Measurements from ENCODE around the gene DRD4.
A peak's percentile ranks its signal among the peaks of the same experiment; 100 is the strongest.

DRD4 gene

DNA sequence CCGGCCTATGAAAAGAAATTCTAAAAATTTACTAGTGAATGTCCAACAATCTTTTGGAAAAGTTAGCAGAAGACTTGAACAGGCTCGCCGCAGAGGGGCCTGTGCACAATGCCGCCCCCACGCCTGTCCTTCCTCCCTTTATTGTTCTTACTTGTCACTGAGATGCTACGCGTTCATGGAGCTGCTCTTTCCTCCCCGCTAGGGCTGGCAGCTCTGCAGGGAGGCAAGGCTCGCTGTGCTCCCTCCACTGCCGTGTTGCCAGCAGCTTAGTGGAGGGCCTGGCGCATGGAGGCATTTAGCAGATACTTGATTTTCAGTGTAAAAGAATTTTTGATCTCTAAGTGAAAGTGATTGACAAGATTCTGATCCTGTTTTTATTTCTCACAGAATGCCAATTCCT is 46.1 kb upstream of the DRD4 start:
- H3K18ac ChIP-seq (ENCODE audit: low read depth in 1 of 2, low read length in 2 of 2): no peak overlapping the region
- H2AK5ac ChIP-seq (ENCODE audit: low read length, severe bottlenecking): no peak overlapping the region
- H2BK15ac ChIP-seq (ENCODE audit: low read depth, poor library complexity, severe bottlenecking): no peak overlapping the region
- no peak overlapping the region for H2BK12ac ChIP-seq (ENCODE audit: low read length in 2 of 2)
- no peak overlapping the region for H3K9ac ChIP-seq (ENCODE audit: low read length)
- H4K91ac ChIP-seq (ENCODE audit: low read length): no peak overlapping the region
- H3K79me1 ChIP-seq (replicated peaks; ENCODE audit: low read length, poor library complexity, severe bottlenecking): peaks cover 32% of the 10 kb centered on the region
- H2BK5ac ChIP-seq (ENCODE audit: low read depth, low read length, poor library complexity, severe bottlenecking): no peak overlapping the region
- H3K4me1 ChIP-seq (ENCODE audit: control insufficient read depth, insufficient read depth, low read depth, low read length): peaks cover 13% of the 10 kb centered on the region
- no peak overlapping the region for H3K23ac ChIP-seq (ENCODE audit: low read length in 2 of 2)
- H3K36me3 ChIP-seq (ENCODE audit: control insufficient read depth in 1 of 2, insufficient read depth in 2 of 2, low read depth in 1 of 2, low read length in 2 of 2): peaks cover 77 to 90% of the 10 kb centered on the region in 2 experiments
- no peak overlapping the region for H2AFZ ChIP-seq (ENCODE audit: low read depth, low read length)
- no peak overlapping the region for H3K27ac ChIP-seq (ENCODE audit: low read length, poor library complexity, severe bottlenecking)
- H3K4ac ChIP-seq (ENCODE audit: low read depth in 1 of 2, low read length in 2 of 2): no peak overlapping the region
- no peak overlapping the region for H3K4me3 ChIP-seq (ENCODE audit: insufficient read depth in 1 of 2, low read depth in 1 of 2, low read length in 2 of 2)
- no peaks in the 10 kb centered on the region for H3K27me3 ChIP-seq (ENCODE audit: control insufficient read depth in 1 of 2, insufficient read depth in 1 of 2, low read length in 2 of 2)
- H4K8ac ChIP-seq (ENCODE audit: low read length): no peak overlapping the region
- no peak overlapping the region for H3K4me2 ChIP-seq (ENCODE audit: low read length, poor library complexity, severe bottlenecking)
- no peak for DNase-seq
- H3K14ac ChIP-seq (ENCODE audit: low read length in 2 of 2): no peak overlapping the region
- 88% methylated on average over 11 of the region's 11 CpGs for WGBS
- H3K9me3 ChIP-seq (ENCODE audit: control insufficient read depth, low read length): no peaks in the 10 kb centered on the region
- H2BK120ac ChIP-seq (ENCODE audit: low read depth, low read length): peak overlapping the region; percentile 4

DNA sequence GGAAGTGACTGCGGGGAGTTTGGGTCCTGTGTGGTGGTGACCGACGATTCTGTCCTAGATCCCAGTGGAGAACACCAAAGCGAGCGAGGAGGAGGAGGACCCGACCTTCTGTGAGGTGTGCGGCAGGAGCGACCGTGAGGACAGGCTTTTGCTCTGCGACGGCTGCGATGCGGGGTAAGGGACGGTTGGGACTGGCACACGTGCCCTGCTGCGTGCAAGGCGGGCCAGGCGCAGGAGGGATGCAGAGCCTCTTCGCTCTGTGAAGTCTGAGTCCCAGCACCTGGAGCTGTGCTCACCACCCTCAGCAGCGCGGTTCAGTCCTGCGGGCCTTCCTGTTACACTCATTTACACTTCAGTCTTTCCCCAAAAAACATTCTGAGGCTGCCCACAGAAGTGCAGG is 44.6 kb upstream of the DRD4 start:
- Histone ChIP-seq H3K27ac (ENCODE audit: low read length, poor library complexity, severe bottlenecking) (no peak overlapping the region), H3K4me2 (ENCODE audit: low read length, poor library complexity, severe bottlenecking) (no peak overlapping the region), H3K23ac (ENCODE audit: low read length in 2 of 2) (no peak overlapping the region), H3K9ac (ENCODE audit: low read length) (no peak overlapping the region), H3K36me3 (ENCODE audit: control insufficient read depth in 1 of 2, insufficient read depth in 2 of 2, low read depth in 1 of 2, low read length in 2 of 2) (peaks cover 77 to 89% of the 10 kb centered on the region in 2 experiments), H2BK5ac (ENCODE audit: low read depth, low read length, poor library complexity, severe bottlenecking) (no peak overlapping the region), H2AK5ac (ENCODE audit: low read length, severe bottlenecking) (no peak overlapping the region), H3K4me1 (ENCODE audit: control insufficient read depth, insufficient read depth, low read depth, low read length) (peaks cover 10% of the 10 kb centered on the region), H2BK15ac (ENCODE audit: low read depth, poor library complexity, severe bottlenecking) (no peak overlapping the region), H4K91ac (ENCODE audit: low read length) (no peak overlapping the region), H2AFZ (ENCODE audit: low read depth, low read length) (no peak overlapping the region), H3K9me3 (ENCODE audit: control insufficient read depth, low read length) (no peaks in the 10 kb centered on the region), H3K27me3 (ENCODE audit: control insufficient read depth in 1 of 2, insufficient read depth in 1 of 2, low read length in 2 of 2) (no peaks in the 10 kb centered on the region), H3K18ac (ENCODE audit: low read depth in 1 of 2, low read length in 2 of 2) (no peak overlapping the region), H3K4ac (ENCODE audit: low read depth in 1 of 2, low read length in 2 of 2) (no peak overlapping the region), H3K14ac (ENCODE audit: low read length in 2 of 2) (no peak overlapping the region), H2BK12ac (ENCODE audit: low read length in 2 of 2) (no peak overlapping the region), H4K8ac (ENCODE audit: low read length) (no peak overlapping the region), H2BK120ac (ENCODE audit: low read depth, low read length) (no peak overlapping the region), H3K4me3 (ENCODE audit: insufficient read depth in 1 of 2, low read depth in 1 of 2, low read length in 2 of 2) (no peak overlapping the region), H3K79me1 (replicated peaks; ENCODE audit: low read length, poor library complexity, severe bottlenecking) (peaks cover 43% of the 10 kb centered on the region)
- no peak for DNase-seq
- 96% methylated on average over 22 of the region's 22 CpGs for WGBS

DNA sequence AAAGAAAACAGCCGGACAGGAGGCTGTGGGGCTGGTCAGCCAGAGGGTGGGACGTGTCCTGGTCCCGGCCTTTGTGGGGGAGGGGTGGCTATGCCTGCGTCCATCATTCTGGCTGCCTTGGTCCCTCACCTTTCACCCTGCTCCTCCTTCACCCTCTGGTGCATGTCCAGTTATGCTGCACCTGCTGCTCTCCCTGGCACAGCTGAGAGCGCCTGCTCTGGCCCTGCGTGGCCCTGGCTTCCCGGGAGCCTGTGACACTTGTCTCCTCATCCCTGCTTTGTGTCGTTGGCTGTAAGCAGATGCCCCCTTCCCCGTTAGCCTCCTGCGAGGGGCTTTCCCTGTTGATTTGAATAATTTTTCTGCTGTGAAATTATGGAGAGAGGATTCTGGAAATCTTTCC is 44.2 kb upstream of the DRD4 start:
- no peak for DNase-seq
- Histone ChIP-seq H2BK120ac (ENCODE audit: low read depth, low read length) (no peak overlapping the region), H4K91ac (ENCODE audit: low read length) (no peak overlapping the region), H3K9ac (ENCODE audit: low read length) (no peak overlapping the region), H2AK5ac (ENCODE audit: low read length, severe bottlenecking) (no peak overlapping the region), H2BK5ac (ENCODE audit: low read depth, low read length, poor library complexity, severe bottlenecking) (no peak overlapping the region), H3K18ac (ENCODE audit: low read depth in 1 of 2, low read length in 2 of 2) (no peak overlapping the region), H2BK15ac (ENCODE audit: low read depth, poor library complexity, severe bottlenecking) (no peak overlapping the region), H3K9me3 (ENCODE audit: control insufficient read depth, low read length) (no peaks in the 10 kb centered on the region), H2BK12ac (ENCODE audit: low read length in 2 of 2) (no peak overlapping the region), H3K27me3 (ENCODE audit: control insufficient read depth in 1 of 2, insufficient read depth in 1 of 2, low read length in 2 of 2) (no peaks in the 10 kb centered on the region), H3K4me1 (ENCODE audit: control insufficient read depth, insufficient read depth, low read depth, low read length) (peaks cover 7% of the 10 kb centered on the region), H4K8ac (ENCODE audit: low read length) (no peak overlapping the region), H3K27ac (ENCODE audit: low read length, poor library complexity, severe bottlenecking) (no peak overlapping the region), H3K4me2 (ENCODE audit: low read length, poor library complexity, severe bottlenecking) (no peak overlapping the region), H3K23ac (ENCODE audit: low read length in 2 of 2) (no peak overlapping the region), H2AFZ (ENCODE audit: low read depth, low read length) (no peak overlapping the region), H3K36me3 (ENCODE audit: control insufficient read depth in 1 of 2, insufficient read depth in 2 of 2, low read depth in 1 of 2, low read length in 2 of 2) (peaks cover 79 to 88% of the 10 kb centered on the region in 2 experiments), H3K14ac (ENCODE audit: low read length in 2 of 2) (no peak overlapping the region), H3K4me3 (ENCODE audit: insufficient read depth in 1 of 2, low read depth in 1 of 2, low read length in 2 of 2) (no peak overlapping the region), H3K79me1 (replicated peaks; ENCODE audit: low read length, poor library complexity, severe bottlenecking) (peaks cover 46% of the 10 kb centered on the region), H3K4ac (ENCODE audit: low read depth in 1 of 2, low read length in 2 of 2) (no peak overlapping the region)
- WGBS: 98% methylated on average over 8 of the region's 10 CpGs

DNA sequence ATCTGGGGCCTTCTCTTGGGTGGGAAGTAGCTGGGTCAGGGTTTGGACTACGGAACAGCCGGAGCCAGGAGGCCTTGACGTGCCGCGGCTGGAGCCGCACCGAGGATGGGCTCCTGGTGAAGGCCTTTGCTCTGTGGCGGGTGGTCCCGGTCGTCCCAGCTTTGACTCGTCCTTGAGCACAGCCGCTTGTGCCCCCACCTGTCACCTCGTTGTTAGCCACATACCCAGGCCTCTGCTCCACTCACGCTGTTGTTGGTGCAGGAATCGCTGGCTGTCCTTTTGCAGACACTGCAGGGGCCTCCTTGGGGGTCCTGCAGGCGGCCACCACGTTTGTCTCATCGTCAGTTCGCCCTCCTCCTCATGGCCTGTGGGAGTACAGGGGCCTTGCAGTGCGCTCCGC is 43.7 kb upstream of the DRD4 start:
- Histone ChIP-seq H3K14ac (ENCODE audit: low read length in 2 of 2) (no peak overlapping the region), H3K4ac (ENCODE audit: low read depth in 1 of 2, low read length in 2 of 2) (no peak overlapping the region), H2BK120ac (ENCODE audit: low read depth, low read length) (no peak overlapping the region), H3K4me3 (ENCODE audit: insufficient read depth in 1 of 2, low read depth in 1 of 2, low read length in 2 of 2) (no peak overlapping the region), H3K23ac (ENCODE audit: low read length in 2 of 2) (no peak overlapping the region), H3K36me3 (ENCODE audit: control insufficient read depth in 1 of 2, insufficient read depth in 2 of 2, low read depth in 1 of 2, low read length in 2 of 2) (peaks cover 84 to 89% of the 10 kb centered on the region in 2 experiments), H2BK5ac (ENCODE audit: low read depth, low read length, poor library complexity, severe bottlenecking) (no peak overlapping the region), H3K79me1 (replicated peaks; ENCODE audit: low read length, poor library complexity, severe bottlenecking) (peaks cover 49% of the 10 kb centered on the region), H3K27ac (ENCODE audit: low read length, poor library complexity, severe bottlenecking) (no peak overlapping the region), H3K27me3 (ENCODE audit: control insufficient read depth in 1 of 2, insufficient read depth in 1 of 2, low read length in 2 of 2) (no peaks in the 10 kb centered on the region), H2BK15ac (ENCODE audit: low read depth, poor library complexity, severe bottlenecking) (no peak overlapping the region), H2AK5ac (ENCODE audit: low read length, severe bottlenecking) (no peak overlapping the region), H2AFZ (ENCODE audit: low read depth, low read length) (no peak overlapping the region), H2BK12ac (ENCODE audit: low read length in 2 of 2) (no peak overlapping the region), H3K4me1 (ENCODE audit: control insufficient read depth, insufficient read depth, low read depth, low read length) (peaks cover 5% of the 10 kb centered on the region), H3K9ac (ENCODE audit: low read length) (no peak overlapping the region), H4K8ac (ENCODE audit: low read length) (no peak overlapping the region), H3K4me2 (ENCODE audit: low read length, poor library complexity, severe bottlenecking) (no peak overlapping the region), H3K18ac (ENCODE audit: low read depth in 1 of 2, low read length in 2 of 2) (no peak overlapping the region), H4K91ac (ENCODE audit: low read length) (no peak overlapping the region), H3K9me3 (ENCODE audit: control insufficient read depth, low read length) (no peaks in the 10 kb centered on the region)
- DNase-seq: no peak
- 94% methylated on average over 21 of the region's 21 CpGs for WGBS
